Astrocyte of the hippocampus (primary cell): ENCODE data around the gene IKZF1.

Source experiments
- DNase-seq: peaks from one replicate; pipeline ENCODE4 v3.0.0; 2011; ENCODE audit warnings: low read depth, low spot score

Gene IKZF1

GRCh38 chr7:50371551-50372021 lies 67.1 kb downstream of the IKZF1 start:
- no peak for DNase-seq

- no peak for DNase-seq
These were observed 68.4 kb downstream of the IKZF1 start for GRCh38 chr7:50372923-50373322.

GRCh38 chr7:50376056-50376820 lies 71.7 kb downstream of the IKZF1 start:
- no peak for DNase-seq

GRCh38 chr7:50377356-50377755 lies 72.8 kb downstream of the IKZF1 start:
- no peak for DNase-seq

- DNase-seq: no peak
These were observed 74.6 kb downstream of the IKZF1 start for GRCh38 chr7:50379082-50379481.

- DNase-seq: no peak
These were observed 75.0 kb downstream of the IKZF1 start for GRCh38 chr7:50379539-50379938.

- no peak for DNase-seq
These were observed 77.9 kb downstream of the IKZF1 start for GRCh38 chr7:50382455-50382854.

GRCh38 chr7:50387351-50387750 lies 82.8 kb downstream of the IKZF1 start:
- no peak for DNase-seq

- DNase-seq: no peak
These were observed 85.4 kb downstream of the IKZF1 start for GRCh38 chr7:50389961-50390360.

- no peak for DNase-seq
These were observed 86.9 kb downstream of the IKZF1 start for GRCh38 chr7:50391386-50391785.

- no peak for DNase-seq
These were observed 88.6 kb downstream of the IKZF1 start for GRCh38 chr7:50393076-50393475.

- DNase-seq: no peak
These were observed 89.2 kb downstream of the IKZF1 start for GRCh38 chr7:50393547-50394252.

- DNase-seq: no peak
These were observed 89.8 kb downstream of the IKZF1 start for GRCh38 chr7:50394315-50394714.

- no peak for DNase-seq
These were observed 92.3 kb downstream of the IKZF1 start for GRCh38 chr7:50396856-50397255.

- no peak for DNase-seq
These were observed 92.9 kb downstream of the IKZF1 start for GRCh38 chr7:50397320-50397970.

- DNase-seq: no peak
These were observed 93.4 kb downstream of the IKZF1 start for GRCh38 chr7:50397971-50398324.

GRCh38 chr7:50399206-50399605 lies 94.7 kb downstream of the IKZF1 start:
- DNase-seq: no peak

- DNase-seq: no peak
These were observed 95.1 kb downstream of the IKZF1 start for GRCh38 chr7:50399635-50400034.

- peak; percentile 10 for DNase-seq
These were observed 95.6 kb downstream of the IKZF1 start for GRCh38 chr7:50400114-50400513.

GRCh38 chr7:50404392-50404791 lies 99.9 kb downstream of the IKZF1 start:
- DNase-seq: no peak

GRCh38 chr7:50405221-50405620 lies 100.7 kb downstream of the IKZF1 start:
- DNase-seq: no peak

GRCh38 chr7:50406935-50407334 lies 102.4 kb downstream of the IKZF1 start:
- no peak for DNase-seq
